Measurements from ENCODE around the gene ABITRAM.
A peak's percentile ranks its signal among the peaks of the same experiment; 100 is the strongest.
"Not testable (repeated sequence)": the region's sequence is repeated elsewhere in the genome, so short reads cannot be mapped to it uniquely, and the experiment has no call there.

Gene ABITRAM

GRCh38 chr9:108910914-108911313, 23.3 kb upstream of the ABITRAM start:
- TF ChIP-seq, protein P1, sequence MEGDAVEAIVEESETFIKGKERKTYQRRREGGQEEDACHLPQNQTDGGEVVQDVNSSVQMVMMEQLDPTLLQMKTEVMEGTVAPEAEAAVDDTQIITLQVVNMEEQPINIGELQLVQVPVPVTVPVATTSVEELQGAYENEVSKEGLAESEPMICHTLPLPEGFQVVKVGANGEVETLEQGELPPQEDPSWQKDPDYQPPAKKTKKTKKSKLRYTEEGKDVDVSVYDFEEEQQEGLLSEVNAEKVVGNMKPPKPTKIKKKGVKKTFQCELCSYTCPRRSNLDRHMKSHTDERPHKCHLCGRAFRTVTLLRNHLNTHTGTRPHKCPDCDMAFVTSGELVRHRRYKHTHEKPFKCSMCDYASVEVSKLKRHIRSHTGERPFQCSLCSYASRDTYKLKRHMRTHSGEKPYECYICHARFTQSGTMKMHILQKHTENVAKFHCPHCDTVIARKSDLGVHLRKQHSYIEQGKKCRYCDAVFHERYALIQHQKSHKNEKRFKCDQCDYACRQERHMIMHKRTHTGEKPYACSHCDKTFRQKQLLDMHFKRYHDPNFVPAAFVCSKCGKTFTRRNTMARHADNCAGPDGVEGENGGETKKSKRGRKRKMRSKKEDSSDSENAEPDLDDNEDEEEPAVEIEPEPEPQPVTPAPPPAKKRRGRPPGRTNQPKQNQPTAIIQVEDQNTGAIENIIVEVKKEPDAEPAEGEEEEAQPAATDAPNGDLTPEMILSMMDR (conservative IDR thresholded peaks at IDR 0.05; ENCODE audit: low read depth, low read length) = no peak
- H3K4me3 ChIP-seq (ENCODE audit: low read depth, low read length) = no peak overlapping the region
- DNase-seq (ENCODE audit: low read depth) = no peak

- no peak for DNase-seq (ENCODE audit: low read depth)
- H3K4me3 ChIP-seq (ENCODE audit: low read depth, low read length) = no peak overlapping the region
- TF ChIP-seq, protein P1 (conservative IDR thresholded peaks at IDR 0.05; ENCODE audit: low read depth, low read length) = no peak
Observed at GRCh38 chr9:108911820-108912219, 22.4 kb upstream of the ABITRAM start.

GRCh38 chr9:108913391-108913790, 20.8 kb upstream of the ABITRAM start:
- peak; percentile 85 for DNase-seq (ENCODE audit: low read depth)

GRCh38 chr9:108919517-108919916, 14.7 kb upstream of the ABITRAM start:
- no peak for DNase-seq (ENCODE audit: low read depth)
- H3K4me3 ChIP-seq (ENCODE audit: low read depth, low read length) = no peak overlapping the region
- TF ChIP-seq, protein P1 (conservative IDR thresholded peaks at IDR 0.05; ENCODE audit: low read depth, low read length) = no peak

More at GRCh38 chr9:108913391-108913790, 20.8 kb upstream of the ABITRAM start:
- TF ChIP-seq, protein P1 (conservative IDR thresholded peaks at IDR 0.05; ENCODE audit: low read depth, low read length) = no peak
- no peak overlapping the region for H3K4me3 ChIP-seq (ENCODE audit: low read depth, low read length)

- H3K4me3 ChIP-seq (ENCODE audit: low read depth, low read length); DNase-seq (ENCODE audit: low read depth): not testable (repeated sequence)
Observed at GRCh38 chr9:108920401-108920800, 13.8 kb upstream of the ABITRAM start.

DNA sequence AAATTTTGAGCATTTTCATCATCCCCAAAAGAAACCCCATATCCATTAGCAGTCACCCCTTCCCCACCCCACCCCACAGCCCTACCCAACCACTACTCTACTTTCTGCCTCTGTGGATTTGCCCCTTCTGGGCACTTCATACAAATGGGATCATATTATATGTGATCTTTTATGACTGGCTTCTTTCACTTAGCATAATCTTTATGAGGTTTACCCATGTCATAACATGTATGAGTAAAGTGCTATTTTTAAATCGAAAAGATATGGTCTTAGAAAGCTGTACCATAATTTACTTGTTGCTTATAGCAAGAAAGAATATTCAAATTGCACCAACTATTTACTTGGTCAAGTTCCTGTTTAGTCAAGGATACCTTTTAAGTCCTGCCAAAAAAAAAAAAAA, 13.0 kb upstream of the ABITRAM start:
- TF ChIP-seq, protein P1 (conservative IDR thresholded peaks at IDR 0.05; ENCODE audit: low read depth, low read length) = no peak
- no peak overlapping the region for H3K4me3 ChIP-seq (ENCODE audit: low read depth, low read length)
- DNase-seq (ENCODE audit: low read depth) = no peak

DNA sequence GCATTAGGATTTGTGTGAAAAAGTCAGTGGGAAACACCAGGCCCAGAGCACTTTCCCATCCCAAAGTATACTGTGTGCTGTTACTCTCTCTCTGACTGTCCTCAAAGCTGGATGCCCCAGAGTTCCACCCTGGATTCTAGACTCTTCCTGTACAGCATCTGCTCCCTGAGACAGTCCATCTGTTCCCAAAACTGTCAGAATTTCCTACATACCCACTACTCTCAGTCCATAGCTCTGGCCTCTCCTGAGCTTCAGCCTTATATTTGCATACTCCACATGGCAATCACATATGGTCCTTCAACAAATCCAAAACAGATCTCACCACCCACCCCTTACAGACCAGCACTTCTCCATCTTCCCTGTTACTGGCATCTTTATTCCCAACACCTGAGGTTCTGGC, 9.7 kb upstream of the ABITRAM start:
- DNase-seq (ENCODE audit: low read depth) = no peak
- H3K4me3 ChIP-seq (ENCODE audit: low read depth, low read length) = no peak overlapping the region
- TF ChIP-seq, protein P1 (conservative IDR thresholded peaks at IDR 0.05; ENCODE audit: low read depth, low read length) = no peak

GRCh38 chr9:108928386-108928785, 5.8 kb upstream of the ABITRAM start:
- DNase-seq (ENCODE audit: low read depth) = no peak
- TF ChIP-seq, protein P1 (conservative IDR thresholded peaks at IDR 0.05; ENCODE audit: low read depth, low read length) = no peak
- no peak overlapping the region for H3K4me3 ChIP-seq (ENCODE audit: low read depth, low read length)

Measured in choroid plexus epithelial cell (primary cell).